ENCODE data around the gene KIRREL3. TPM values are rescaled to one million over a fixed set of nuclear protein-coding genes. Genes with fewer than 3 reads are reported as not detected.

KIRREL3 gene
- polyA plus RNA-seq, 1 donor (not counting 4 experiments of a cell fraction or from before 2014, with no cell fraction given), result 0.04 TPM

- dilution Hi-C loops (cut with MboI; ENCODE audit: extremely low pct_ligation_motif_present, low sequenced_read_pairs), result no loop called here
- no peaks in the 10 kb centered on the region for H4K20me1 ChIP-seq (ENCODE audit: control insufficient read depth, extremely low read depth, insufficient read depth, low read length)
- H2AFZ ChIP-seq (ENCODE audit: control insufficient read depth, low read length), result no peak overlapping the region
- H3K9me3 ChIP-seq (ENCODE audit: control insufficient read depth, low read depth, low read length), result no peaks in the 10 kb centered on the region
- FAIRE-seq, result no peak
- no peaks in the 10 kb centered on the region for H3K9me1 ChIP-seq (ENCODE audit: control insufficient read depth, extremely low read depth, insufficient read depth, low read length)
- H3K27me3 ChIP-seq (ENCODE audit: control insufficient read depth, extremely low read depth, insufficient read depth, low read length), result no peaks in the 10 kb centered on the region
- no peaks in the 10 kb centered on the region for H3K36me3 ChIP-seq (ENCODE audit: control insufficient read depth in 2 of 2, extremely low read depth in 1 of 2, insufficient read depth in 2 of 2, low read length in 2 of 2)
- no peak for TF ChIP-seq CTCF (optimal IDR thresholded peaks at IDR 0.05 in 1 of 3, IDR thresholded peaks at IDR 0.05 in 1 of 3, conservative IDR thresholded peaks at IDR 0.05 in 1 of 3; ENCODE audit: extremely low read depth in 1 of 3, insufficient read depth in 2 of 3, low read length in 3 of 3)
- TF ChIP-seq EZH2 (IDR thresholded peaks at IDR 0.05; ENCODE audit: low read length), result no peak
- H3K9ac ChIP-seq (ENCODE audit: control insufficient read depth, extremely low read depth, insufficient read depth, low read length), result no peak overlapping the region
- H3K4me1 ChIP-seq (ENCODE audit: control insufficient read depth, extremely low read depth, insufficient read depth, low read length), result peaks cover 2% of the 10 kb centered on the region
- no peak overlapping the region for H3K4me2 ChIP-seq (ENCODE audit: control insufficient read depth, extremely low read depth, insufficient read depth, low read depth, low read length)
- no peaks in the 10 kb centered on the region for H3K79me2 ChIP-seq (ENCODE audit: control insufficient read depth, insufficient read depth, low read length)
- H3K4me3 ChIP-seq (ENCODE audit: control insufficient read depth in 2 of 3, extremely low read depth in 1 of 3, insufficient read depth in 2 of 3, low read depth in 1 of 3, low read length in 3 of 3), result no peak overlapping the region
- DNase-seq (ENCODE audit: low read depth, low spot score), result no peak
- no peak overlapping the region for H3K27ac ChIP-seq (ENCODE audit: control insufficient read depth, insufficient read depth, low read length)
These were observed 13.0 kb upstream of the KIRREL3 start for GRCh38 chr11:127013550-127013949.

- no peaks in the 10 kb centered on the region for H3K9me3 ChIP-seq (ENCODE audit: control insufficient read depth, low read depth, low read length)
- no peaks in the 10 kb centered on the region for H3K79me2 ChIP-seq (ENCODE audit: control insufficient read depth, insufficient read depth, low read length)
- peaks cover 27% of the 10 kb centered on the region for H3K27me3 ChIP-seq (ENCODE audit: control insufficient read depth, extremely low read depth, insufficient read depth, low read length)
- H3K4me3 ChIP-seq (ENCODE audit: control insufficient read depth in 2 of 3, extremely low read depth in 1 of 3, insufficient read depth in 2 of 3, low read depth in 1 of 3, low read length in 3 of 3), result no peak overlapping the region
- H3K4me1 ChIP-seq (ENCODE audit: control insufficient read depth, extremely low read depth, insufficient read depth, low read length), result peaks cover 3% of the 10 kb centered on the region
- no peak overlapping the region for H3K9ac ChIP-seq (ENCODE audit: control insufficient read depth, extremely low read depth, insufficient read depth, low read length)
- DNase-seq (ENCODE audit: low read depth, low spot score) (no peak), FAIRE-seq (no peak)
- H3K36me3 ChIP-seq (ENCODE audit: control insufficient read depth in 2 of 2, extremely low read depth in 1 of 2, insufficient read depth in 2 of 2, low read length in 2 of 2), result no peaks in the 10 kb centered on the region
- peak overlapping the region; percentile 23 for H3K4me2 ChIP-seq (ENCODE audit: control insufficient read depth, extremely low read depth, insufficient read depth, low read depth, low read length)
- no peak overlapping the region for H3K27ac ChIP-seq (ENCODE audit: control insufficient read depth, insufficient read depth, low read length)
- dilution Hi-C loops (cut with MboI; ENCODE audit: extremely low pct_ligation_motif_present, low sequenced_read_pairs), result no loop called here
- no peaks in the 10 kb centered on the region for H4K20me1 ChIP-seq (ENCODE audit: control insufficient read depth, extremely low read depth, insufficient read depth, low read length)
- H3K9me1 ChIP-seq (ENCODE audit: control insufficient read depth, extremely low read depth, insufficient read depth, low read length), result no peaks in the 10 kb centered on the region
- TF ChIP-seq EZH2 (IDR thresholded peaks at IDR 0.05; ENCODE audit: low read length) (no peak), CTCF (optimal IDR thresholded peaks at IDR 0.05 in 1 of 3, IDR thresholded peaks at IDR 0.05 in 1 of 3, conservative IDR thresholded peaks at IDR 0.05 in 1 of 3; ENCODE audit: extremely low read depth in 1 of 3, insufficient read depth in 2 of 3, low read length in 3 of 3) (no peak)
- no peak overlapping the region for H2AFZ ChIP-seq (ENCODE audit: control insufficient read depth, low read length)
These were observed 5.7 kb upstream of the KIRREL3 start for GRCh38 chr11:127006311-127006710.
